ENCODE results near the gene INPP1.

GRCh38 chr2:190352668-190353536 lies 9.5 kb downstream of the INPP1 start:
- TF ChIP-seq CTCF (conservative IDR thresholded peaks at IDR 0.05 in 1 of 2, IDR thresholded peaks at IDR 0.05 in 1 of 2; ENCODE audit: extremely low read depth in 1 of 2, insufficient read depth in 1 of 2, low read depth in 1 of 2, low read length in 2 of 2) (no peak), EZH2 (IDR thresholded peaks at IDR 0.05; ENCODE audit: borderline replicate concordance, low read length) (no peak)

Measured in mammary epithelial cell (primary cell).